VCaP (cell line): ENCODE data around the gene CRELD2.

Experiments
- H3K27ac ChIP-seq: fragments of 450-650 bp; 2 replicates; pipeline ENCODE4 v1.5.1; 2017
- CTCF ChIP-seq: fragments of 450-650 bp; conservative IDR thresholded peaks from 2 replicates; pipeline ENCODE4 v1.5.1; 2017; ENCODE audit warnings: mild to moderate bottlenecking, moderate library complexity

CRELD2 gene

GRCh38 chr22:49968831-49969661, 50.6 kb downstream of the CRELD2 start:
- H3K27ac ChIP-seq, result no peak overlapping the region
- TF ChIP-seq CTCF, result no peak

GRCh38 chr22:49969751-49970527, 51.5 kb downstream of the CRELD2 start:
- H3K27ac ChIP-seq, result peak overlapping the region; percentile 62
- TF ChIP-seq CTCF, result no peak

- peak overlapping the region; percentile 62 for H3K27ac ChIP-seq
- TF ChIP-seq CTCF, result no peak
These were observed 52.2 kb downstream of the CRELD2 start for GRCh38 chr22:49970528-49971231.

- TF ChIP-seq CTCF, result no peak
- H3K27ac ChIP-seq, result peak overlapping the region; percentile 62
These were observed 53.1 kb downstream of the CRELD2 start for GRCh38 chr22:49971232-49972162.

- TF ChIP-seq CTCF, result no peak
- no peak overlapping the region for H3K27ac ChIP-seq
These were observed 54.0 kb downstream of the CRELD2 start for GRCh38 chr22:49972163-49973017.
